ENCODE data around the gene ZNF426.
A peak's percentile ranks its signal among the peaks of the same experiment; 100 is the strongest.
"Not testable (repeated sequence)": the region's sequence is repeated elsewhere in the genome, so short reads cannot be mapped to it uniquely, and the experiment has no call there.

The ZNF426 gene

DNA sequence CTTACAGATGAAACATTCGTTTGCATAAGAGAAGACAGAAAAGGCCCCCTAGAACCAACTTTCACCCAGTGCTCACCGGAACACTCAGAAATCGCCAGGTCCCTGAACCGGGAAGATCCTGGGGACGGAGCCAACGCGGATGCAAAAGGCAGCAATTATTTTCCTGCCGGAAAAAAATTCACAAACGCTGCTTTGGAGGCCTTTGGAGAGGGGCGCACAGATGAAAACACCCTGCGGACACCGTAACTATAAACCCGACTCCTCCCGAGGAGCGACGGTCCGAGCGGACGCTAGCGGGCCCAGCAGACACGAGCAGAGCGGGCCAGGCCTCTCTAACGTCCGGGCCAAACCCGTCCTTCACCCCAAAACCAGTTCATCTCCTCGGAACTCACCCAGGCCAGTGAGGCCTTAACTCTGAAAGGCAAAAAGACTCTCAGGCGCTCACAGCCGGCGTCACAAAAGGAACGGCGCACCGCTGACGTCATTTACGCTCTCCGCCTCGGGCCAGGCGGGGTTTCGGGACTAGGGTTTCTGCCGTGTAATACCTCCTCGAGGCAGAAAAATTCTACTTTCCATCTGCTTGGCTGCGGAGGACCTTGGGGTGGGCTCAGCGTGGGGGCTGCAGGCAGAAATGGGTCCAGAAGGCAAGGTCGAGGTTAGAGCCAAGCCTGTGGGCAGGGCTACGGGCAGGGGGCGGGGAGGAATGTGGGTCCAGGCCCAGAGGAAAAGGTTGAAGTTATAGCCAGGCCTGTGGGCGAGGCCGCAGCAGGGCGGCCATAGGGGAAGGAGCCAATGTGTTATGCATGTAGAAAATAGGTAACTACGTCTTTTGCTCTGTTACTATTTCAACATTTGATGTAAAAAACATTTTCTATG is at the start of gene ZNF426:
ZNF426 (minus strand) TSS at position 463 of the 876 bp plus-strand sequence. CDS start 2,413 bp downstream, outside the sequence.
- peak; percentile 4 for DNase-seq

DNA sequence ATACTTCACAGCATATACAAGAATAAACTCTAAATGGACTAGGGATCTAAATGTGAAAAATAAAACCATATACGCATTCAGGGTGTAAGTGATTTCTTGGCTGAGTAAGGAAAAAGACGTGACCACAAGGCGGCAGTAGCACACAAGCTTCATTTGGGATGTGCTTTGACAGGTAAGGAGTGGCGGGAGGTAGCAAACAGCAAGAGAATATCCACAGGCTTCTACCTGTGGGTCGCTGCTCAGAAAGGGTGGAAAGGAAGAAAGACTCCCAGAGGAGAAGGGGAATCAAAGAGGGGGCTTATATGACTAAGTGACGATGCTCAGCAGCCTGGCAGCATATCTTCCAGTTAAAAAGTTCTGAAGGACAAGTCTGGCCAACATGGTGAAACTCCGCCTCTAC is 48.3 kb upstream of the ZNF426 start:
- DNase-seq: peak; percentile 57

DNA sequence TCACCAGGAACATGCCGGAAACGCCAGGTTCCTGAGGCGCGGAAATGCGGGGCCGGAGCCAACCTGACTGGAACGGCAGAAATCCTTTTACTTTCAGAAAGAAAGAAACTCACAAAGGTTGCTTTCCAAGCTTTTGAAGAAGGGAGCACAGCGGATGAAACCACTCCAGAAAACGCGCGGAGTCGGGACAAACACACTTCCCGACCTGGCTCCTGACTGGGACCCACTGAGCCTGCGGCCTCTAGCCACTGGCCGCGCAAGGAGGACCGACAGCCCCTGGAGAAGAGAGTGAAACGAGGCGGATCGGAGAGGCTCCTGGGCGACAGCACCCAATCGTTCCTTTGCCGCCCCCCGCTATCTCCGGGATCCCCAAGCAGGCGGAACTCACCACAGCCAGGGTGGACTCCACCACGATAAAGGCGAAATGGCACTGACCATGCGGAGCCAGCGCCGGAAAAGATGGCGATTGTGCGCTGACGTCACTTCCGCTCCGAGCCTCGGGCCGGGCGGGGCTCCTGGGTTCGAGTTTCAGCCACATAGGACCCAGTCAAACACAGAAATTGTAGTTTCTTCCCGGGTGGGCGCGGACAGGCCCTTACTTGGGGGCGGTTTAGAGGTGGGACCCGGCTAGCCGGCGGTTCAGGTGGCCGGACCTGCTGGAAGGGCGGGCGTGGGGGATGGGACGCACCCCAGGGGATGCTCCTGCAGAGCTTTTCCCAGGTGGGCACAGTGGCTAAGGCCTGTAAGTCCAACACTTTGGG is 45.8 kb upstream of the ZNF426 start, which contains the start of gene ZNF121:
ZNF121 (minus strand) TSS at position 432 of the 761 bp plus-strand sequence. CDS start 16,407 bp downstream, outside the sequence.
- DNase-seq: peak; percentile 53

DNA sequence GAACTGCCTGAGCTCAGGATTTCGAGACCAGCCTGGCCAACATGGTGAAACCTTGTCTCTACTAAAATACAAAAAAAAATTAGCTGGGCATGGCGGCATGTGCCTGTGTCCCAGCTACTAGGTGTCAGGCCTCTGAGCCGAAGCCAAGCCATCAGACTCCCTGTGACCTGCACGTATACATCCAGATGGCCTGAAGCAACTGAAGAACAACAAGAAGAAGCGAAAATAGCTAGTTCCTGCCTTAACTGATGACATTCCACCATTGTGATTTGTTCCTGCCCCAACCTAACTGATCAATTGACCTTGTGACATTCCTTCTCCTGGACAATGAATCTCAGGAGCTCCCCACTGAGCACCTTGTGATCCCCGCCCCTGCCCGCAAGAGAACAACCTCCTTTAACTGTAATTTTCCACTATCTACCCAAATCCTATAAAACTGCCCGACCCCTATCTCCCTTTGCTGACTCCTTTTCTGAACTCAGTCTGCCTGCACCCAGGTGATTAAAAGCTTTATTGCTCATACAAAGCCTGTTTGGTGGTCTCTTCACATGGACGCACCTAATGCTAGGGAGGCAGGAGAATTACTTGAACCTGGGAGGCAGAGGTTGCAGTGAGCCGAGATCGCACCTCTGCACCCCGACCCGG is 43.8 kb upstream of the ZNF426 start:
- not testable (repeated sequence) for DNase-seq

DNA sequence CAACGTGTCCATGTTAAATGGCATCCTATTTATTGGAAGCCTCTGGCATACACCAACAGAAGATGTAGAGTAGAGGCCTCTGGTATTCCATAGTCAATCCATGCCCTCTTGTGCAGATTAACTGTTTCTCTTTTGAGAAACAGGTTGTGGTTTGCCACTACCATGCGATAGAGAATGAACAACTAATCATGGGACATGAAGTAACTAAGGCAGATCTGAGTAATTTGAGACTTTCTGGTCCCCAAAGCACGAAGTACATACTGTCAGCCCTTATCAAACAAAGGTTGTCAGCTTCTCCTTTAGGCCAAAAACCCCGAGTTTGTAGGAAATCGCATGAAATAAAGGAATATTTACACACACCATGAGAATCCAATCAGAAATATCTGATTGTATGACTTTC is 42.3 kb upstream of the ZNF426 start:
- DNase-seq: no peak

DNA sequence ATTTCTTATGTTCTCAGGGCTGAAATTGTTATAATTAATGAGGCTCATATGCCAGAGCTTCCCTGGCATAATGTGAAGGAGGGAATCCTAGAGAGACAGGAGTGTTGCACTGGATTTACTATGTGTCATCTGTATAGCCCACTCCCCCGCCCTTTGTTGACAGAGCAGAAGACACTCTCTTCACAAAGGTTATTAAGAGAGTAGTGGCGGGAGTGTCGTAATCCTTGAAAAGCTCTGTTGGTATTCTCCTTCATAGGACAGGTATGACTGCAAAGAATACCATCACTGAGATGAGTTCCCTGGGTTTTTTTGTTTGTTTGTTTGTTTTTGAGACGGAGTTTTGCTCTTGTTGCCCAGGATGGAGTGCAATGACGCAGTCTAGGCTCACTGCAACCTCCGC is 31.8 kb upstream of the ZNF426 start:
- no peak for DNase-seq

DNA sequence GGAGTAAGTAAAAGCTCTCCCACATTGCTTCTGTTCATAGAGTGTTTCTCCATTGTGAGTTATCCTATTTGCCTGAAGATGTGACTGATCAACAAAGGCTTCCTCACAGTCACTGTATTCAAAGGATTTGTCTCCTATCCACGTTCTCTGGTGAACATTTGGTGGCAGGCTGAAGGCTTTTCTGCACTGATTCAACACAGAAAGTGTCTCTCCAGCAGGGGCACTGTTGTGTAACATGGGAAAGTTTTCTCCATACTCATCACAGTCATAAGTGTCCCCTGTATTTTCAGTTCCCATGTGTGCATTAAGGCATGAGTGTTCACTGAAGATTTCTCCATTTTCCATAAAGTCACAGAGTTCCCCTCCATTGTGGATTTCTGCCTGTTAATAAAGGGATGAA is 28.3 kb upstream of the ZNF426 start:
- no peak for DNase-seq

DNA sequence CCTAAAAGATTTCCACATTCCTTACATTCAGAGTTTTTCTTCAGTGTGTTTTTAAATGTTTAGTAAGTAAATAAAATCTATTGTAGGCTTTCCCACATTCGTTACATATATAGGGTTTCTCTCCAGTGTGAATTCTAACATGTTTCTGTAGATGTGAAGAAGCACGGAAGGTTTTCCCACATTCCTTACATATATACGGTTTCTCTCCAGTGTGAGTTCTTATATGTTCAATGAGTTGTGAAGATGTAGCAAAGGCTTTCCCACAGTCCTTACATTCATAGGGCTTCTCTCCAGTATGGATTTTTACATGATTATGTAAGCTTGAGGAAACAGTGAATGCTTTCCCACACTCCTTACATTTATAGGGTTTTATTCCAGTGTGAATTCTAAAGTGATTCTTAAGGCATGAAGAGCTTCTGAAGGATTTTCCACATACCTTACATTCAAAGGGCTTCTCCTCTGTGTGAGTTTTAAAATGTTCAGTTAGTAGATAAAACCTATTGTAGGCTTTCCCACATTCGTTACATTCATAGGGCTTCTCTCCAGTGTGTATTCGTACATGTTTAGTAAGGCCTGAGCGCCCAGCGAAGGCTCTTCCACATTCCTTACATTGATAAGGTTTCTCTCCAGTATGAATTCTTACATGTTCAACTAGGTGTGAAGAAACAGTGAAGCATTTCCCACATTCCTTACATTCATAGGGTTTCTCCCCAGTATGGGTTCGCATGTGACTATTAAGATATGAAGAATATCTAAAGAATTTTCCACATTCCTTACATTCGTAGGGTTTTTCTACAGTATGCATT is 27.7 kb upstream of the ZNF426 start:
- DNase-seq: no peak

DNA sequence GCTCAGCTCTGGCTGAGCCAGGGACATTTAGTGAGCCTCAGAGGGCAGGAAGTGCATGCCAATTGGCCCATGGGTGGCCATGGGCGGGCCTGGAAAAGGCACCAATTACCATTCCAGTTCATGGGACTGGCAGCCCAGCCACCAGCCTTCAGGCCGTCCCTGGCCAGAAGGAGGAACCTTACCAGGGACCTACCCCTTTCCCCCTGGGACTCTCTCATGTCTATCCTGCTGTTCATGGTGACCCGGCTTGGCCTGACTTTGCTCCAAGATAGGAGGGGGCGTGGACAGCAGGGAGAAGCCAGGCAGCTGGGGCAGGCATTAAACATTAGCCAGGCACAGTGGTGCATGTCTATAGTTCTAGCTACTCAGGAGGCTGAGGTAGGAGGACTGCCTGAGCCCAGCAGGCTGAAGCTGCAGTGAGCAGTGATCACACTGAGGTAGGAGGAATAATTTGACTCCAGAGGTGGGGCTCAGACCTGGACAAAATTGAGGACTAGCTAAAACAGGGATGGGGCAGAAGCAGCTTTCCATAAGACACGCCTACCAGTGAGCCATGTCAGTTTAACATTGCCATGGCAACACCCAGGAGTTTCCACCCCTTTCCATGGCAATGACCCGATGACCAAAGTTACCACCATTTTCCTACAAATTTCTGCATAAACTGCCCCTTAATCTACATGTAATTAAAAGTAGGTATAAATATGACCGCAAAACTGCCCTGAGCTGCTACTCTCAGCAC is 14.3 kb upstream of the ZNF426 start:
- no peak for DNase-seq

DNA sequence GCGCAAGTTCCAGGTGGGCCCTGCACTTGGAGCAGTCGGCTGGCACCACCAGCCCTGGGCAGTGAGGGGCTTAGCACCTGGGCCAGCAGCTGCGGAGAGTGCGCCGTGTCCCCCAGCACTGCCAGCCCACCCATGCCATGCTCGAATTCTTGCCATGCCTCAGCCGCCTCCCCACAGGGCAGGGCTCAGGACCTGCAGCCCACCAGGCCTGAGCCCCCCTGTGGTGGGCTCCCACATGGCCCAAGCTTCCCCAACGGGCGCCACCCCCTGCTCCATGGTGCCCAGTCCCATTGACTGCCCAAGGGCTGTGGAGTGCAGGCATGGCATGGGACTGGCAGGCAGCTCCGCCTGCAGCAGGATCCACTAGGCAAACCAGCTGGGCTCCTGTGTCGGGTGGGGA is 9.4 kb upstream of the ZNF426 start:
- no peak for DNase-seq

DNA sequence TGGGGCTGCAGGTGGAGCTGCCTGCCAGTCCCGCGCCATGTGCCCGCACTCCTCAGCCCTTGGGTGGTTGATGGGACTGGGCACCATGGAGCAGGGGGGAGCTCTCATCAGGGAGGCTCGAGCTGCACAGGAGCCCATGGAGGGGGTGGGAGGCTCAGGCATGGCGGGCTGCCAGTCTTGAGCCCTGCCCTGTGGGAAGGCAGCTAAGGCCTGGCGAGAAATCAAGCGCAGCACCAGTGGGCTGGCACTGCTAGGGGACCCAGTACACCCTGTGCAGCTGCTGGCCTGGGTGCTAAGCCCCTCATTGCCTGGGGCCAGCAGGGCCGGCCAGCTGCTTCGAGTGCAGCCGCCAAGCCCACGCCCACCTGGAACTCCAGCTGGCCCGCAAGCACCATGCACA is 2.8 kb upstream of the ZNF426 start:
- DNase-seq: not testable (repeated sequence)

DNA sequence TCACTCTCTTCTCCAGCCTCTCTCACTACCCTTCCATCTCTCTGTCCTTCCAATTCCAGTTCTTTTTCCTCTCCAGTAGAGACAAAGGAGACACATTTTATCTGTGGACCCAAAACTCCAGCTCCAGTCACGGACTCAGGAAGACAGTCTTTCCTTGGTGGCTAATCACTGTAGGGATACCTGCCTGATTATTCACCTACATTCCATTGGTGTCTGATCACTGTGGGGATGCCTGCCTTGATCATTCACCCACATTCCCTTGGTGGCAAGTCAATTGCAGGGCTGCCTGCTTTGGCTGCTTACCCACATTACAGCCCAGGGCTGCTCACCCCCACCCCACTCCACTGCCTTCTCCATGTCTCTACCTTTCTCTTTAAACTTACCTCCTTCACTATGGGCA is 1.5 kb upstream of the ZNF426 start:
- DNase-seq: not testable (repeated sequence)

DNA sequence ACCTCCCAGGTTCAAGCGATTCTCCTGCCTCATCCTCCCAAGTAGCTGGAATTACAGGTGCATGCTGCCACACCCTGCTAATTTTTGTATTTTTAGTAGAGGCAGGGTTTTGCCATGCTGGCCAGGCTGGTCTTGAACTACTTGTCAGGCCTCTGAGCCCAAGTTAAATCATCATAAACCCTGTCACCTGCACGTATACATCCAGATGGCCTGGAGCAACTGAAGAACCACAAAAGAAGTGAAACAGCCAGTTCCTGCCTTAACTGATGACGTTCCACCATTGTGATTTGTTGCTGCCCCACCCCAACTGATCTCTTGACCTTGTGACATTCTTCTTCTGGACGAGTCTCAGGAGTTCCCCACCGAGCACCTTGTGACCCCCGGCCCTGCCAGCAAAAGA is 756 bp upstream of the ZNF426 start:
- not testable (repeated sequence) for DNase-seq

DNA sequence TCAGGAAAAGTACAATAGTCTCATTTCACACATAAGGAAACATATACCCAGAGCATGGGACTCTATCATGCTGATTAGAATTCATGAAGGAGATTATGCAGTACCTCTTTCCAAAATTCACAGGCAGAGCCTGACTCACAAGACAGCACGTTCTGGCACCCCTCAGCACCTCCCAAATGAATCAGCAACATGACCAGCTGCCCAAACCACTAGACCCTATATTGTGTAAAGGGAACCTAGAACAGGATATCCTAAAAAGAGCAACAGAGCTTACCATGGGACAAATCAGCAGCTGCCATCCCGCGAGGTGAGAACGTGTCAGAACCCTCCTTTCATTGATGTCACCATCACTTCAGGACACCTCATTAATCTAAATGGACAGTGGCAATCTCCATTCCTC is 2.5 kb downstream of the ZNF426 start:
- no peak for DNase-seq

DNA sequence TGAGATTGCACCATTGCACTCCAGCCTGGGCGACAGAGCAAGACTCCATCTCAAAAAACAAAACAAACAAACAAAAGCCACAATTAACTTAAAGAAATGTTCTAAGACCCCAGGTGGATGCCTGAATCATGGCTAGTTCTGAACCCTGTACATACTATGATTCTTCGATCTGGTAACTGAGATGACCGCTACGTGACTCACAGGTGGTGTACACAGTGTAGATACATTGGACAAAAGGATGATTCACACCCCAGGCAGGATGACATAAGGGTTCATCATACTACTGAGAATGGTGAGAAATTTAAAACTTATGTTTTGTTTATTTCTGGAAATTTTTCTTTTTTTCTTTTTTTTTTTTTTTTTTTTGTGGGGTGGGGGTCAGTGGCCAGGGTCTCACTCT is 6.5 kb downstream of the ZNF426 start:
- no peak for DNase-seq

DNA sequence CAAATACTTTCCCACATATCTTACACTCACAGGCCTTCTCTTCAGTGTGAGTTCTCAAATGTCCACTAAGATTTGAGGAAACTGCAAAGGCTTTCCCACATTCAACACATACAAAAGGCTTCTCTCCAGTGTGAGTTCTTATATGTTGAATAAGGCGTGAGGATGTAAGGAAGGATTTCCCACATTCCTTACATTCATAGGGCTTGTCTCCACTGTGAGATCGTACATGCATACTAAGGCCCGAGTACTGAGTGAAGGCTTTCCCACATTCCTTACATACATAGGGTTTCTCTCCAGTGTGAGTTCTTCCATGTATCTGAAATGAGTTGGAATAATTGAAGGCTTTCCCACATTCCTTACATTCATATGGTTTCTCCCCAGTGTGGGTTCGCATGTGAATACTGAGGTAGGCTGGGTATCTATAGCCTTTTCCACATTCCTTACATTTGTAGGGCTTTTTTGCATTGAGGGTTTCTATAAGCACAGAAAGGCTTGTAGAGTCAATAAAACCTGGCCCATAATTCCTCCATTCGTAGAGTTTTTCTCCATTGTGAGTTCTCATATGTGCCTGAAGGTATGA is 9.6 kb downstream of the ZNF426 start:
- DNase-seq: no peak

DNA sequence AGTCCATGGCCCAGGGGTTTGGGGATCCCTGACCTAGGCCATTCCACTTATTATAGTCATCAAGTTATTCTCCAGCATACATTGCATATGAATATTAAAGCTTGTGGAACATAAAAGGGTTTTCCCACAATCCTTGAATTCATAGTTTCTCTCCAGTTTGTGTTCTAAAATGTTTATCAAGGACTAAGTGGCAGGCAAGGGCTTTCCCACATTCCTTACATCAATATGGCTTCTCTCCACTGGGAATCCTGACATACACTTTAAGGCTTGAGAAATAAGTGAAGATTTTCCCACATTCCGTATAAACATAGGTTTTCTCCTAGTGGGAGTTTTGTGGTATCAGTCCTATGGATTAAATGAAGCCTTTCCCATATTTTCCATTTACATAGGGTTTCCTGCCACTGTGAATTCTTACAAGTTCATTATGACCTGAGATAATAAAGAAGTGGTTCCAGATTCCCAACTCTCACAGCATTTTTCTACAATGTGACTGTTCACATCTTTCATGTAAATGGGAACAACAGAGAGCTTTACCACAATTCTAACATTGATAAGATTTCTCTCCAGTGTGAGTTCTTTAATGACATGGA is 14.5 kb downstream of the ZNF426 start:
- no peak for DNase-seq

DNA sequence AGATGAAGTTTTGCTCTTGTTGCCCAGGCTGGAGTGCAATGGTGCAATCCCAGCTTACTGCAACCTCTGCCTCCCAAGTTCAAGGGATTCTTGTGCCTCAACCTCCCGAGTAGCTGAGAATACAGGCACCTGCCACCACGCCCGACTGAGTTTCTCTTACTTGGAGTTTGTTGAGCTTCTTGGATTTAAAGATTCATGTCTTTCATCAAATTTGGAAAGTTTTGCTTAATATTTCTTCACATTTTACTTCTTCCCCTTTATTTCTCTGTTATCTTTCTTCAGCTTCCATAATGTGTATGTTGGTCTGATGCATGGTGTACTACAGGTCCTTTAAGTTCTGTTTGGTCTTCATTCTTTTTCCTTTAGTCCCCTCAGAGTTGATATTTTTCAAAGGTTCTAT is 31.2 kb downstream of the ZNF426 start:
- no peak for DNase-seq

DNA sequence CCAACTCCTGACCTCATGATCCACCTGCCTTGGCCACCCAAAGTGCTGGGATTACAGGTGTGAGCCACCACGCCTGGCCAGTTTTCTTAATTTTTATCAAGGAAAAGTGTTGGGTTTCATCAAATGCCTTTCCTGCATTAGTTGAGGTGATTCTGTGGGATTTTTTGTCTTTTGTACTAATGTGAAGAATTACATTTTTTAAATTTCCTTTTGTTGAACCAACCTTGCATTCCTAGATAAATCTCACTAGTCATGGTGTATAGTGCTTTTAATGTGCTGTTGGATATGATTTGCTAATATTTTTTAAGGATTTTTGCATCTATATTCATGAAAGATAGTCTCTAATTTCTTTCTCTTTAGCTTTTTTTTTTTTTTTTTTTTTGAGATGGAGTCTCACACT is 37.6 kb downstream of the ZNF426 start:
- DNase-seq: no peak

DNA sequence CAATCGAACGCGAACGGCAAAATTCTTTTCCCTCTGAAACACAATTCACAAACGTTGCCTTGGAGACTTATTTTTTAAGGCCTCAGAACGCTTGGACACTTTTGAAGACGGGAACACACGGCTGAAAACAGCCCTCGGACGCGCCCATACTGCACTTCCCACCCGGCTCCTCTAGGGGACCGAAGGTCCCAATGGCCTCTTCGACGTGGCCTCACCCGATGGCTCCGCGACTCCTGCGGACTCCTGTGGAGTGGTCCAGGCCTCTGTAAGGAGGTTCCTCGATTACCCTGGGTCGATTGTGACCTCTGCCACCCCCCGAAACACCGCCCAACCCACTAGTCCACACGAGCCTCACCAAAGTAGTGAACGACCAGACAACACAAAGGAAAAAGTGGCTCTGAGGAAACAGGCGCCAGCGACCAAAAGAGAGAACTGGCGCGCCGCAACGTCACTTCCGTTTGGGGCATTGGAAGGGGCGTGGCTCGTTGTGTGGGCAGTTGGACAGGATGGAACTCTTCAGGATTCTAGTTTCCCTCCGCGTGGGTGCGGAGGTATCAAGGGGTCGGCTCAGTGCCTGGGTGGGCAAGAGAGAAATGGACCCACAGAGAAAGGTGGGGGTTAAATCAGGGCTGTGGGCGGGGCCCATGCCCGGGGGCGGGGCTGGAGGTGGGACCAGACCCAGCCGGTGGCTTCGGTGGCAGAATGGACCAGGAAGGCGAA is 40.1 kb downstream of the ZNF426 start, which contains the start of gene ZNF560:
ZNF560 (minus strand) TSS at position 434 of the 720 bp plus-strand sequence. CDS start 23,303 bp downstream, outside the sequence.
- no peak for DNase-seq

Data from NCI-H1417 treated with DMSO at 0.1 percent for 48 hours (cell line).